ENCODE results near the gene NDUFS6. TPM values are rescaled to one million over a fixed set of nuclear protein-coding genes. Genes with fewer than 3 reads are reported as not detected.

Gene NDUFS6
- total and polyA plus RNA-seq, 11 donors: 55.9 to 311 (median 95.9) TPM

DNA sequence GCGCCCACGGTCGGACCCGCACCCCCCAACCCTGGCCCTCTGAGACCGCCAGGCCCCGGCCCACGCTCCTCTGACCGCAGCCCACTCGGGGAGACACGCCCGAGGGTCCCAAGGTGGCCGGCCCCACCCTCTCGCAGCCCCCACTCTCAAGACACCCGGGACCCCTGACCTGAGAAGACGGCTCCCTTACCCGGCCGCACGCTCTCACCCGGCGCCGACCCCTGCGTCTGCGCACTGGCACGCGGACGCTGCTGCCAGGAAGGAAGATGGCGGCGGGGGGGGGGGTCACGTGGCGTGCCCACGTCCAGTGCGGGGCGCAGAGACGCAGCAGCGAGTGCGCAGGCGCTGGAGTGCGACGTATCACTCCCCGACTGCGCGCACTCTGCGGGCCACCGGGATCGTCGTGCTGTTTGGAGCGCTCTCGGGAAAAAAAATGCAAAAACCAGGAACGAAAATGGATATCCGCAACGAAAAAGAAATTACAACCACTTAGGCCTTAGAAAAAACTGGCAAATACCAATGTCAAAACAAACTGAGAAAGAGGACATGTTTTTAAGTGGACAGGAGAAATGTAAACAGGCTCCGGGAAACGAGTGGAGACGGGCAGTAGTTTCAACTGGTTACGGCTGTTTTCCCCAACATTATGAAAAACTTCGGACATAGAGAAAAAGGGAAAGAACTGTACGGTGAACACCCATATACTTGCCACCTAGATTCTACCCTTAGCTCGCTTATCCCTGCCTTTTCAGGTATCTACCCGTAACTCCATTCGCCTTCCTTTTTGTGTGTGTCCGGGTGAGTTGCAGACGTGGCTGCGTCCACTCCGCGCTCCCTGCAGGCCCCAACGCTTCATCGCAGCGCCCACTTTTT, 1.4 kb upstream of the NDUFS6 start, which contains the start of gene MRPL36:
MRPL36 (minus strand) TSS at position 236 of the 870 bp plus-strand sequence. CDS start 902 bp downstream, outside the sequence.
- intact Hi-C loops (cut with DNase I): loop anchor here in 7 of 10 donors (2.0 to 10.0 kb wide), 10 partner anchors 37 to 455 kb away; partner anchors contain the start of genes IRX4 (in 3 of the 7), CLPTM1L (in 1 of the 7) and LPCAT1 (in 1 of the 7)
- DNase-seq (peak; percentile 93 to 98 (median 97)), ATAC-seq (peak; percentile 87 to 93 (median 90))
- H3K36me3 ChIP-seq: peaks cover 0 to 52% (median 45%) of the 10 kb centered on the region in 9 donors
- TF ChIP-seq, protein P1, sequence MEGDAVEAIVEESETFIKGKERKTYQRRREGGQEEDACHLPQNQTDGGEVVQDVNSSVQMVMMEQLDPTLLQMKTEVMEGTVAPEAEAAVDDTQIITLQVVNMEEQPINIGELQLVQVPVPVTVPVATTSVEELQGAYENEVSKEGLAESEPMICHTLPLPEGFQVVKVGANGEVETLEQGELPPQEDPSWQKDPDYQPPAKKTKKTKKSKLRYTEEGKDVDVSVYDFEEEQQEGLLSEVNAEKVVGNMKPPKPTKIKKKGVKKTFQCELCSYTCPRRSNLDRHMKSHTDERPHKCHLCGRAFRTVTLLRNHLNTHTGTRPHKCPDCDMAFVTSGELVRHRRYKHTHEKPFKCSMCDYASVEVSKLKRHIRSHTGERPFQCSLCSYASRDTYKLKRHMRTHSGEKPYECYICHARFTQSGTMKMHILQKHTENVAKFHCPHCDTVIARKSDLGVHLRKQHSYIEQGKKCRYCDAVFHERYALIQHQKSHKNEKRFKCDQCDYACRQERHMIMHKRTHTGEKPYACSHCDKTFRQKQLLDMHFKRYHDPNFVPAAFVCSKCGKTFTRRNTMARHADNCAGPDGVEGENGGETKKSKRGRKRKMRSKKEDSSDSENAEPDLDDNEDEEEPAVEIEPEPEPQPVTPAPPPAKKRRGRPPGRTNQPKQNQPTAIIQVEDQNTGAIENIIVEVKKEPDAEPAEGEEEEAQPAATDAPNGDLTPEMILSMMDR (IDR thresholded peaks at IDR 0.05): no peak
- TF ChIP-seq POLR2A (IDR thresholded peaks at IDR 0.05): peak; percentile 14 to 87
- H3K9me3 ChIP-seq: no peaks in the 10 kb centered on the region
- peaks cover 0 to 65% (median 29%) of the 10 kb centered on the region in 12 donors for H3K4me1 ChIP-seq
- peak within 1 kb of the TSS; percentile 81 to 96 (median 92) for H3K27ac ChIP-seq
- WGBS, 4 donors: 4% methylated on average over 55 to 68 of the region's 68 CpGs
- no peaks in the 10 kb centered on the region for H3K27me3 ChIP-seq
- peak within 1 kb of the TSS; percentile 61 to 100 (median 96) for H3K4me3 ChIP-seq

DNA sequence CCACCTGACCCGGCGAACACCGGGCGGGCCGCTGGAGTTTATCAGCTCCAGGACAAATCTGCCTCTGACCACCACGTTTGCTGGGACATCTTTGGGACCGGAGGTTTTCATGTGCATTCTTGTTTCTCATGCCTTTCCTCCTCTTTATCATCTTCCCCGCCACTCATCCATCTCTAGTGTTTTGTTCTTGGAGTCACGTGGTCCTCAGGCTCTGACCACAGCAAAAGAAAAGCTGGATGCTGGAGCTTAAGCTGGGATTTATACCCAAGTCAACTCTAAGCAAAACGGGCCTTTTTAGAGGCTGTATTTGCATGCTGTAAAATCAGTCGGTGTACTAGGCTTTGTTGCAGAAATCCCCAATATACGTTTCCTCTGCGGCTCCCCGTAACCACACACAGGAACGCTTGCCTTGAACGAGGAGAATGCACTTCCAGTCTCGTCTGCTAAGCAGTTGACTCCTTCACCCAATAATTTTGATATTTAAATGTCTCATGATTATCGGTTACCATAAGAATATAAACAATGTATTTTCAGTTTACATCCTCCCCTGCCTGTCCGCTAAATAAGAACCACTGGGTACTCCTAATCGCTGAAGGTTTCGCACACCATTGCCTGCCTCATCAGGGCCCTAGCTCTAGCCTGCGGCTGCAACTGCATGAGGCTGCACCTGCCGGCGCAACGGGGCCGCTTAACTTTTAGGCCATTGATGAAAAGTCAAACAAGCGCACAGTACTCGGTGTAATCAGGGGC, 560 bp upstream of the NDUFS6 start:
- peak in 2 of 5 donors; percentile 28 to 49 for DNase-seq
- WGBS, 4 donors: 3 to 5% (median 4%) methylated on average over 26 to 28 of the region's 28 CpGs
- Histone ChIP-seq H3K27ac (peak overlapping the region; percentile 81 to 96 (median 92)), H3K4me1 (peaks cover 0 to 73% (median 30%) of the 10 kb centered on the region in 12 donors), H3K36me3 (peaks cover 0 to 60% (median 53%) of the 10 kb centered on the region in 9 donors), H3K4me3 (peak overlapping the region; percentile 61 to 100 (median 96)), H3K9me3 (no peaks in the 10 kb centered on the region), H3K27me3 (no peaks in the 10 kb centered on the region)
- TF ChIP-seq, protein P1 (IDR thresholded peaks at IDR 0.05): no peak
- no peak for TF ChIP-seq POLR2A (IDR thresholded peaks at IDR 0.05)
- ATAC-seq: peak; percentile 15 to 41 (median 28)
- intact Hi-C loops (cut with DNase I): loop anchor here in 7 of 10 donors (2.0 to 10.0 kb wide), 9 partner anchors 37 to 456 kb away; partner anchors contain the start of genes IRX4 (in 3 of the 7) and CLPTM1L (in 1 of the 7)

DNA sequence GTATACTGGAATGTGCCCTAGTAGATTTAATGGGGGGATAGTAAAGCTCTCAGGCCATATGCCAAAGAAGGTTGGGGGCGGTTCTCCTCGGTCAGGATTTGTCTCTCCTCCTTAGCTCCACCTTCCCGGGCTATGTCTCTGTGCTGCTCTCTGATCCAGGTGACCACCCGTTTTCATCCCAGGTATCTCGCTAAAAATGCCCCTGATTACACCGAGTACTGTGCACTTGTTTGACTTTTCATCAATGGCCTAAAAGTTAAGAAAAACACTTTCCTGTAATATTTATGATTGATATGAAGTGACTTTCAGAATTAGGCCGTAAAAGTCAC, 724 bp downstream of the NDUFS6 start:
- intact Hi-C loops (cut with DNase I): loop anchor here in 7 of 10 donors (2.0 to 10.0 kb wide), 9 partner anchors 35 to 457 kb away; partner anchors contain the start of genes IRX4 (in 3 of the 7) and CLPTM1L (in 1 of the 7)
- Histone ChIP-seq H3K4me1 (peaks cover 0 to 70% (median 30%) of the 10 kb centered on the region in 12 donors), H3K4me3 (peak overlapping the region; percentile 61 to 100 (median 96)), H3K27me3 (no peaks in the 10 kb centered on the region), H3K9me3 (no peaks in the 10 kb centered on the region), H3K27ac (peak overlapping the region; percentile 57 to 96 (median 92)), H3K36me3 (peaks cover 0 to 65% (median 61%) of the 10 kb centered on the region in 9 donors)
- TF ChIP-seq, protein P1 (IDR thresholded peaks at IDR 0.05): no peak
- TF ChIP-seq POLR2A (IDR thresholded peaks at IDR 0.05): no peak
- no peak for ATAC-seq
- 10 to 14% (median 13%) methylated on average over 7 of the region's 7 CpGs for WGBS, 4 donors
- no peak for DNase-seq

Measured in heart left ventricle (tissue), 16 donors.